Measurements from ENCODE around the gene BBX. TPM values are rescaled to one million over a fixed set of nuclear protein-coding genes. Genes with fewer than 3 reads are reported as not detected.

Gene BBX
- total RNA-seq, 1 donor from 2014 or later = 39.5 TPM

DNA sequence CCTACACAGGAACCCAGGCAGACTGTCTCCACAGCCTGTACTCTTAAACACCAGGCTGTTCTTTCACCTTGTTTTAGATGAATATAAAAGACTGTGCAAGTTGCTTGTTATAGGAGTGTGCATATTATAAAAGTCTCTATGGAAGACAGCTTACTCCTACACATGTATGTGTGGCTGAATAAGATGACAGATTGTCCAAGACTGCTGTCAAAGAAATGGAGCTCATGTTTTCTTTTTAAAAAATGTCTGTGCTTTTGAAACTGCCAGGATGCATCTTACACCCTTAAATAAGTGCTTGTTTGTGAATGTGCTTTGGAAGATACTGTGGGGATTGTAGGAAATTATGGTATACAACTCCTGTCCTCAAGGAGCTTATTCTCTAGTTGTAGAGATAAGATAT lies 237.4 kb downstream of the BBX start:
- Histone ChIP-seq H3K9me3 (no peaks in the 10 kb centered on the region), H3K27me3 (no peaks in the 10 kb centered on the region), H3K4me3 (no peak overlapping the region), H3K36me3 (no peaks in the 10 kb centered on the region), H3K27ac (no peak overlapping the region), H3K4me1 (no peaks in the 10 kb centered on the region)
- intact Hi-C loops (cut with DNase I) = no loop called here
- no peak for DNase-seq (ENCODE audit: extremely low spot score in 2 of 2)
- TF ChIP-seq POLR2AphosphoS5 (IDR thresholded peaks at IDR 0.05; ENCODE audit: insufficient read depth in 1 of 2, low read depth in 1 of 2) (no peak), POLR2A (IDR thresholded peaks at IDR 0.05) (no peak), CTCF (IDR thresholded peaks at IDR 0.05) (no peak)

DNA sequence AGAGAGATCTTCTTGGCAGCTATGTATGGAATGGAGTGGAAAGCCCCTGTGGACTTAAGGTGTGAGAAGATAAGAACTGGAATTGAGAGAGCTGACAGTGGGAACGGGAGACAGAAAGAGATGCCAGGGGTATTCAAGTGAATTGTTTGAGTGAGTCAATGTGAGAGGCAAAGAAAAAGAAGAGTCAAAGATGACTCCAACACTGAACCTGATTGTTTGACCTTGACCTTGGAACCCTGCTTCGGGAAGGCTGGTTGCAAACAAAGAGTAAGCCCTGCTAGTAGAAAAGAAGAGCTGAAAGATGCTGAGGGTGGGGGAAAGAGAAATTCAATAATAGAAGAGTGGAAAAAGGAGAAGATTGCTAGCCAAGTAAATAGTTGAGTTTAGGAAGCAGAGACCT lies 238.6 kb downstream of the BBX start:
- no peaks in the 10 kb centered on the region for H3K27me3 ChIP-seq
- TF ChIP-seq POLR2A (IDR thresholded peaks at IDR 0.05) (no peak), CTCF (IDR thresholded peaks at IDR 0.05) (no peak), POLR2AphosphoS5 (IDR thresholded peaks at IDR 0.05; ENCODE audit: insufficient read depth in 1 of 2, low read depth in 1 of 2) (no peak)
- intact Hi-C loops (cut with DNase I) = no loop called here
- no peak overlapping the region for H3K27ac ChIP-seq
- no peaks in the 10 kb centered on the region for H3K36me3 ChIP-seq
- H3K4me1 ChIP-seq = no peaks in the 10 kb centered on the region
- no peak overlapping the region for H3K4me3 ChIP-seq
- DNase-seq (ENCODE audit: extremely low spot score in 2 of 2) = no peak
- H3K9me3 ChIP-seq = no peaks in the 10 kb centered on the region

GRCh38 chr3:107765524-107765923 lies 242.8 kb downstream of the BBX start:
- H3K36me3 ChIP-seq = no peaks in the 10 kb centered on the region
- no peak overlapping the region for H3K4me3 ChIP-seq
- DNase-seq (ENCODE audit: extremely low spot score in 2 of 2) = no peak
- intact Hi-C loops (cut with DNase I) = no loop called here
- no peaks in the 10 kb centered on the region for H3K4me1 ChIP-seq
- H3K27ac ChIP-seq = no peak overlapping the region
- TF ChIP-seq POLR2A (IDR thresholded peaks at IDR 0.05) (no peak), POLR2AphosphoS5 (IDR thresholded peaks at IDR 0.05; ENCODE audit: insufficient read depth in 1 of 2, low read depth in 1 of 2) (no peak), CTCF (IDR thresholded peaks at IDR 0.05) (no peak)
- no peaks in the 10 kb centered on the region for H3K9me3 ChIP-seq
- no peaks in the 10 kb centered on the region for H3K27me3 ChIP-seq

GRCh38 chr3:107767897-107768605 lies 245.3 kb downstream of the BBX start:
- no peaks in the 10 kb centered on the region for H3K4me1 ChIP-seq
- DNase-seq (ENCODE audit: extremely low spot score in 2 of 2) = no peak
- H3K27ac ChIP-seq = no peak overlapping the region
- TF ChIP-seq POLR2AphosphoS5 (IDR thresholded peaks at IDR 0.05; ENCODE audit: insufficient read depth in 1 of 2, low read depth in 1 of 2) = no peak
- no peak for TF ChIP-seq CTCF (IDR thresholded peaks at IDR 0.05)
- TF ChIP-seq POLR2A (IDR thresholded peaks at IDR 0.05) = no peak
- intact Hi-C loops (cut with DNase I) = no loop called here
- no peaks in the 10 kb centered on the region for H3K36me3 ChIP-seq
- H3K27me3 ChIP-seq = no peaks in the 10 kb centered on the region
- no peaks in the 10 kb centered on the region for H3K9me3 ChIP-seq
- H3K4me3 ChIP-seq = no peak overlapping the region

- TF ChIP-seq POLR2AphosphoS5 (IDR thresholded peaks at IDR 0.05; ENCODE audit: insufficient read depth in 1 of 2, low read depth in 1 of 2) (no peak), CTCF (IDR thresholded peaks at IDR 0.05) (no peak), POLR2A (IDR thresholded peaks at IDR 0.05) (no peak)
- no peaks in the 10 kb centered on the region for H3K27me3 ChIP-seq
- H3K27ac ChIP-seq = no peak overlapping the region
- H3K36me3 ChIP-seq = peaks cover 0 to 6% of the 10 kb centered on the region in 2 donors
- no peak for DNase-seq (ENCODE audit: extremely low spot score in 2 of 2)
- no peaks in the 10 kb centered on the region for H3K9me3 ChIP-seq
- no peaks in the 10 kb centered on the region for H3K4me1 ChIP-seq
- intact Hi-C loops (cut with DNase I) = no loop called here
- H3K4me3 ChIP-seq = no peak overlapping the region
Observed at GRCh38 chr3:107769882-107770281, 247.1 kb downstream of the BBX start.

Measured in vagina (tissue), 2 donors.